Measurements from ENCODE around the gene VSIG2.
A peak's percentile ranks its signal among the peaks of the same experiment; 100 is the strongest.

Gene VSIG2

DNA sequence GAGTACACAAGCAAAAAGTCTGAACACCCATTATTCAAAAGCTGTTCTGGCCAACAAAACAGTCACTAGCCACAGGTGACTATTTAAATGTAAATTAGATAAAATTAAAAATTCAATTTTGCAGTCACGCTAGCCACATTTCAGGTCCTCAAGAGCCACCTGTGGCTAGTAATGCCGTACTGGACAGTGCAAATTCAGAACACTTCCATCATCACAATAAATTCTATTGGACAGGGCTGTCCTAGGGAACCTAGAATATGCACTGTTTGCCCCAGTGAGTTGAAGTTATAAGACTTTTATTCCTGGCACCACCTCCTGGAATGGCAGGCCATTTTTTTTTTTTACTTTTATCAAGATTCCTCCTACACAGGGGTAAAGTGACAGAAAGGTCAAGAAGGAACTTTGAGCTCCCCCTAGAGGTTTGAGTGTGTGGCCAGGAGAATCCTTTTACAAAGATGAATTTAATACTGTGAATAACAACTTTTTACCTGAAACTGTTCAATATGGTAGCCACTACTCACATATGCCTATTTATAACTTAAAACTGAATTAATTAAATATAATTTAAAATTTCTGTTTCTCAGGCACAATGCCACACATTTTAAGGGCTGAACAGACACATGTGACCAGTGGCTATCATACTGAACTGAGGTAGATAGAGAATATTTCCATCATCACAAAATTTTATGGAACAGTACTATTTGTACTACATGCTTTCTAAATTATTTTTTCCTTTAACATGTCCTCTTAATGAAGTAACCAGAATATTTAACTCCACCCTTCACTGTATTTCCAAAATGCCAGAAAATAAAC, 41.6 kb upstream of the VSIG2 start:
- Histone ChIP-seq H2AFZ (ENCODE audit: low read depth, low read length, severe bottlenecking) (no peak overlapping the region), H3K9me2 (replicated peaks; ENCODE audit: insufficient read depth, low read length) (no peaks in the 10 kb centered on the region), H3K79me2 (ENCODE audit: insufficient read depth, low read length) (peaks cover 35% of the 10 kb centered on the region), H3K27ac (ENCODE audit: low read depth, low read length) (no peak overlapping the region), H3F3A (ENCODE audit: insufficient read depth) (peaks cover 2% of the 10 kb centered on the region; the same call in 1 of the 2 replicates), H3K27me3 (ENCODE audit: low read length) (no peaks in the 10 kb centered on the region), H3K4me2 (ENCODE audit: low read depth, low read length, poor library complexity, severe bottlenecking) (no peak overlapping the region), H3K4me3 (ENCODE audit: insufficient read depth, low read length, poor library complexity, severe bottlenecking) (no peak overlapping the region), H3K36me3 (ENCODE audit: low read length) (no peaks in the 10 kb centered on the region), H4K20me1 (ENCODE audit: low read depth, low read length) (peaks cover 23% of the 10 kb centered on the region; the same call in 1 of the 2 replicates), H3K9ac (ENCODE audit: low read length) (no peak overlapping the region), H3K9me3 (ENCODE audit: insufficient read depth, low read length) (no peaks in the 10 kb centered on the region)
- TF ChIP-seq EZH2phosphoT487 (conservative IDR thresholded peaks at IDR 0.05; ENCODE audit: low read length), result no peak
- TF ChIP-seq, protein P1, sequence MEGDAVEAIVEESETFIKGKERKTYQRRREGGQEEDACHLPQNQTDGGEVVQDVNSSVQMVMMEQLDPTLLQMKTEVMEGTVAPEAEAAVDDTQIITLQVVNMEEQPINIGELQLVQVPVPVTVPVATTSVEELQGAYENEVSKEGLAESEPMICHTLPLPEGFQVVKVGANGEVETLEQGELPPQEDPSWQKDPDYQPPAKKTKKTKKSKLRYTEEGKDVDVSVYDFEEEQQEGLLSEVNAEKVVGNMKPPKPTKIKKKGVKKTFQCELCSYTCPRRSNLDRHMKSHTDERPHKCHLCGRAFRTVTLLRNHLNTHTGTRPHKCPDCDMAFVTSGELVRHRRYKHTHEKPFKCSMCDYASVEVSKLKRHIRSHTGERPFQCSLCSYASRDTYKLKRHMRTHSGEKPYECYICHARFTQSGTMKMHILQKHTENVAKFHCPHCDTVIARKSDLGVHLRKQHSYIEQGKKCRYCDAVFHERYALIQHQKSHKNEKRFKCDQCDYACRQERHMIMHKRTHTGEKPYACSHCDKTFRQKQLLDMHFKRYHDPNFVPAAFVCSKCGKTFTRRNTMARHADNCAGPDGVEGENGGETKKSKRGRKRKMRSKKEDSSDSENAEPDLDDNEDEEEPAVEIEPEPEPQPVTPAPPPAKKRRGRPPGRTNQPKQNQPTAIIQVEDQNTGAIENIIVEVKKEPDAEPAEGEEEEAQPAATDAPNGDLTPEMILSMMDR (IDR thresholded peaks at IDR 0.05; ENCODE audit: insufficient read depth, low read length, poor library complexity, severe bottlenecking), result peak; percentile 74

DNA sequence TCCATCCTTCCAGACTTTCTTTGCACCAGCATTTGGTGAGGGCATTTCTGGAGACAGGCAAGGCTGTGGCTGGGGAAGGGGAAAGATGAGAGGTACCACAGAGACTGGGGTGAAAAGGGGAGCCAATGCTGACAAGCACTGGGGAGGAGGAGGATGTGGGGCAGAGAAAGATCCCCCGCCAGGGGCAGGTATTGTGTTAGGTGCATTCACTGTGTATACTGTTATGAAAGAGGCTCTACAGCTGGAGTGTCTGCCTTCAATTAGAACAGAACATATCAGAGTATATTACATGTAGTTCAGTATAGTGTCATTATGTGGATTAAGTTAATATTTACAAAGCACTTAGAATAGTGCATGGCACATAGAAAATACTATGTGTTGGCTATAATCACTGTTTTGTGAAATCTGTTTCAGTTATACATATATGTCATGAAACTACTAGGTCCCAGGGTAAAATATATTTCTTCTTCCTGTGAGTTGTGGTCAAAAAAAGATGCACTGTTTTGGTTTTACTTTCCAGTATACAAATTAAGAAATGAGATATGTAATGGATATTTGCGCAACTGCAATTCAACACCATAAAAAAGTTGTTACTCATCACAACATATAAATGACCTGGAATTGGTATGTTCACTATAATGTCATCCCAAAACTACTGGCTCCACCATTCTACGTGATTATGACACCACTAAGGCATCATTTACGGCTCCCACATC, 39.7 kb upstream of the VSIG2 start:
- Histone ChIP-seq H2AFZ (ENCODE audit: low read depth, low read length, severe bottlenecking) (no peak overlapping the region), H3K9me3 (ENCODE audit: insufficient read depth, low read length) (no peaks in the 10 kb centered on the region), H3K9me2 (replicated peaks; ENCODE audit: insufficient read depth, low read length) (no peaks in the 10 kb centered on the region), H3F3A (ENCODE audit: insufficient read depth) (no peaks in the 10 kb centered on the region), H3K79me2 (ENCODE audit: insufficient read depth, low read length) (peaks cover 25% of the 10 kb centered on the region), H3K36me3 (ENCODE audit: low read length) (no peaks in the 10 kb centered on the region), H3K27ac (ENCODE audit: low read depth, low read length) (no peak overlapping the region), H4K20me1 (ENCODE audit: low read depth, low read length) (peaks cover 19% of the 10 kb centered on the region; the same call in 1 of the 2 replicates), H3K9ac (ENCODE audit: low read length) (no peak overlapping the region), H3K27me3 (ENCODE audit: low read length) (no peaks in the 10 kb centered on the region), H3K4me3 (ENCODE audit: insufficient read depth, low read length, poor library complexity, severe bottlenecking) (no peak overlapping the region), H3K4me2 (ENCODE audit: low read depth, low read length, poor library complexity, severe bottlenecking) (no peak overlapping the region)
- TF ChIP-seq EZH2phosphoT487 (conservative IDR thresholded peaks at IDR 0.05; ENCODE audit: low read length), result no peak
- TF ChIP-seq, protein P1 (IDR thresholded peaks at IDR 0.05; ENCODE audit: insufficient read depth, low read length, poor library complexity, severe bottlenecking), result no peak

- H4K20me1 ChIP-seq (ENCODE audit: low read depth, low read length), result peaks cover 16% of the 10 kb centered on the region; the same call in 1 of the 2 replicates
- H3K9me2 ChIP-seq (replicated peaks; ENCODE audit: insufficient read depth, low read length), result no peaks in the 10 kb centered on the region
- no peak overlapping the region for H3K4me3 ChIP-seq (ENCODE audit: insufficient read depth, low read length, poor library complexity, severe bottlenecking)
- H3K27ac ChIP-seq (ENCODE audit: low read depth, low read length), result no peak overlapping the region
- peaks cover 20% of the 10 kb centered on the region for H3K79me2 ChIP-seq (ENCODE audit: insufficient read depth, low read length)
- H3F3A ChIP-seq (ENCODE audit: insufficient read depth), result no peaks in the 10 kb centered on the region
- no peak for TF ChIP-seq EZH2phosphoT487 (conservative IDR thresholded peaks at IDR 0.05; ENCODE audit: low read length)
- TF ChIP-seq, protein P1 (IDR thresholded peaks at IDR 0.05; ENCODE audit: insufficient read depth, low read length, poor library complexity, severe bottlenecking), result no peak
- H3K4me2 ChIP-seq (ENCODE audit: low read depth, low read length, poor library complexity, severe bottlenecking), result no peak overlapping the region
- no peak overlapping the region for H2AFZ ChIP-seq (ENCODE audit: low read depth, low read length, severe bottlenecking)
- H3K36me3 ChIP-seq (ENCODE audit: low read length), result no peaks in the 10 kb centered on the region
- H3K9ac ChIP-seq (ENCODE audit: low read length), result no peak overlapping the region
- no peaks in the 10 kb centered on the region for H3K9me3 ChIP-seq (ENCODE audit: insufficient read depth, low read length)
- no peaks in the 10 kb centered on the region for H3K27me3 ChIP-seq (ENCODE audit: low read length)
These were observed 36.5 kb upstream of the VSIG2 start for GRCh38 chr11:124788521-124788920.
